HG02973 (cell line): ENCODE measurements around the gene BIN1.

Source experiments
- ATAC-seq: cut with Tn5 transposase; IDR thresholded peaks from one replicate; pipeline ENCODE4 v1.9.1; 2021; ENCODE audit warnings: moderate library complexity; ENCODE audit not compliant: unreplicated experiment

The BIN1 gene

DNA sequence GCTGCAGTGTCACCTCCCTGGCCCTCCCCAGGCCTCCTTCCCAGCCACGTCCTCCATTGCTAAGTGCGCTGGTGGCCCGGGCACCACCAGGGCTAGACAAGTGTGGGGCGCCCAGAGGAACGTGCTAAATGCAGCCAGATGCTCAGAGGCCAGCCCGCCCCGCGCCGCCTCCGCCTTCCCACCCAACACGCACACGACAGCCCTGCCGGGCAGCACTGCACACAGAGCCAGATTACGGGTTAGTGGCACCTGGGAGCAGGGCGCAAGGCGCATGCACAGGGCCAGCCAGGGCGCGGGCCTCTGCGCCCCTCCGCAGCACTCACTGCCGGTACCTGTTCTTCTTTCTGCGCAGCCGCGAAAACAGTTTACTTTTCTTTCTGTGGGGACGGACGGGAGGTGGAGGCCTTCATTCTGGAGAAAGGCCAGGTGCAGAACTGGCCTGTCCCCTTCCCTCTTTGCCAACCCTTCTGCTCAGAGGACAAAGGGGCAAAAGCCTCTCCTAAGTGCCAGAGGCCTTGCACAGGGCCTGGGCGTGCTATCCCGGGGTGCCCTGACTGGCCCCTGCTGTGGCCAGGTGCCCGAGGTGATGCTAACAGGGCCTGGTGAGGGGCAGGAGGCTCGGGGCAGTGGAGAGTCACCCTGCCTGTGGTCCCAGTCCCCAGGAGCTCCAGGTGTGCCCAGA lies 46.5 kb downstream of the BIN1 start:
- ATAC-seq = no peak

DNA sequence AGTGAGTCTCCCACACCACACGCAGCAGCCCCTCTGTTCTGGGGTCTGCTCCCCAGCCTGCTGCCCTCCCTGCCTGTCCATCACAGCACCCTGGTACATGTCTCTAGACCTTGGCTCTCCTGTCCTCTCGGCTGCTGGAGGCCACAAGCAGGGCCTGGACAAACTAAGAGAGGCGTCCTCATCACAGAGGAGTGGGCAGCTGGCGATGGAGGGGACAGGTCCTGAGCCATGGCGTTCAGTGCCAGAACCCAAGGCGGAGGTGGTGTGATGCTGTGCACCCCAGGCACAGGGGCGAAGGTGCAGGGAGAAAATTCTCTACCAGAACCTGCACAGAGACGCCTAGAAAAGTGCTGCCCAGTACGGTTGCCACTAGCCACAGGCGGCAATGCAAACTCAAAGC lies 47.4 kb downstream of the BIN1 start:
- ATAC-seq = no peak

- ATAC-seq = no peak
Observed at GRCh38 chr2:127058954-127059252, 48.1 kb downstream of the BIN1 start.

GRCh38 chr2:127058246-127058953 lies 48.6 kb downstream of the BIN1 start:
- ATAC-seq = no peak

DNA sequence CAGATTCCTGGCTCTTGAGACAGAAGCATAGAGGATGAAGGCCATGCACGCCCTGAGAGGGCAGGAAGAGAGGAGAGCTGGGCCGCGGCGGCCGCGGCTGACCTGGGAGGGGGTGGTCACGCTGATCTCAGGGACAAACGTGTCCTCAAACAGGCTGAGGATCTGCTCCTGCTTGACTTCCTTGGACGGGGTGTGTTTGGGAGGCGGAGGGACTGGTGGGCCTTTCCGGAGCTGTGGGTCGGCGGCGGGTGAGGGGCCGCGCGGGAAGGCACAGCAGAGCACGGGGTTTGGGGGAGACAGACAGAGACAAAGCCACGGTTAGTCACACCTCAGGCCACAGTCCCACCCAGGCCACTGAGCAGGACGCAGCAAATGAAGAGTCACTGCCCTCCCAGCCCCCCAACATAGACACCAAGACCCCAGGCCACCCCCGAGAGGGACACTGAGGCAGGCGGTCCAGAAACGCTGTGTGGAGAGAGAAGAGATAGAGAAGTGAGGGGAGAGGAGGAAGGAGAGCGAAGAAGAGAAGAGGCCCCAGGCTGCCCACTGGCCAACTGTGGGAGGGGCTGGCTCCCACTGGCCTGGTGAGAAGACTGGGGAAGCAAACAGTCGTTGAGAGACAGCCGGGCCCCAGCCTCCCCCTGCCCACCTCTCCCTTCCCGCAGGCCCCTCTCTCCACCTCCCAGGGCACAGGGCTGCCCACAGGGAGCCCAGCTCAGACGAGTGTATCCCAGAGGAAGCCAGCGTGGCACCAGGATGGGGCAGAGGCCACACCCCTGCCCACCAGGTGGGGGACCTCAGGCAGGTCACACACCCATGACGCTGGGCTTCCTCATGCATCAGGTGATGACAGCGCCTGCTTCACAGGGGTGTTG lies 49.3 kb downstream of the BIN1 start:
- no peak for ATAC-seq

DNA sequence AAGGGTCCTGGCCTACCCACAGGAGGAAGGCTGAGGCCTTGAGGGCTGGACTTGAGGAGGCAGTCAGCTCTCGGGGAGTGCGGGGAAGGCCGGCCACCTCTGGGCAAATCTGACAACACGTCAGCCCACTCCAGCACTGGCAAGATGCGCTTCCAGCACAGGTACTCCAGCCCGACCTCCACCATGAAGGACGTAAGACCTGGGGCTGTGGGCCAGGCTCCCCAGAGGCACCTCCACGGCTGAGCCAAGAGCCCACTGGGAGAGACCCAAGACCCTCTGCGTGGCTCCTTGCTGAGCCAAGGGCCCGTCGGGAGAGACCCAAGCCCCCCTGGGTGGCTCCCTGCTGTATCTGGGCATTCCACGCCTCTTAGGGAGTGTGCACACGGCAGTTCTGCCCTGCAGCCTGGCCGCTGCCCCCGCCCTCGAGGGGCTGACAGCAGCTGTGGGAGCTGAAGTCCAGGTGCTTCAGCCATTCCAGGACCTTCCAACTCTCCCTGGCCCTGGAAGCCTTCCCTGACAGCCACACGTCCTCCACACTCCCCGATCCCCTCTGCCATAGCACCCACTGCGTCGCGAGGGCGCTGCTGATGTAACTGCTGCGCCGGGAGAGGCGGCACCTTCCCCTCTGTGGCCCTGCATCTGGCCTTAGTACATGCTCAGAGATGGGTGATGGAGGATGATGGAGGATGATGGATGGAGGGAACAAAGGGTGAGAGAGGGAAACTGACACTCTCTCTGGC lies 50.2 kb downstream of the BIN1 start:
- ATAC-seq = no peak

- no peak for ATAC-seq
Observed at GRCh38 chr2:127056086-127056485, 50.9 kb downstream of the BIN1 start.

DNA sequence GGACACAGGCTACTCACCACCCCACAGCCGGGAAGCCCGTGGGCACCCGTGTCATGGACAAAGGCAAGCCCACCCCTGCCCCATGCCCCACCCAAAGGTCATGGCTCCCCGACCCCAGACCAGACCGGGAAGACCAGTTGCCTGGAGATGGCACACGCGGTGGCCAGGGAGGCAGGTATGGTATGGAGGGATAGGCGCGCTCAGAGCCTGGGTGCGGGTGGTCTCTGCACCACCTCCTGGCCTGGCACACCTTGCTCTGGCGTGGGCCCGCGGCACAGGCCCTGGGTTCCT lies 51.2 kb downstream of the BIN1 start:
- no peak for ATAC-seq

GRCh38 chr2:127054996-127055785 lies 51.8 kb downstream of the BIN1 start:
- no peak for ATAC-seq

- no peak for ATAC-seq
Observed at GRCh38 chr2:127054604-127054930, 52.4 kb downstream of the BIN1 start.

- no peak for ATAC-seq
Observed at GRCh38 chr2:127053731-127054603, 53.0 kb downstream of the BIN1 start.

DNA sequence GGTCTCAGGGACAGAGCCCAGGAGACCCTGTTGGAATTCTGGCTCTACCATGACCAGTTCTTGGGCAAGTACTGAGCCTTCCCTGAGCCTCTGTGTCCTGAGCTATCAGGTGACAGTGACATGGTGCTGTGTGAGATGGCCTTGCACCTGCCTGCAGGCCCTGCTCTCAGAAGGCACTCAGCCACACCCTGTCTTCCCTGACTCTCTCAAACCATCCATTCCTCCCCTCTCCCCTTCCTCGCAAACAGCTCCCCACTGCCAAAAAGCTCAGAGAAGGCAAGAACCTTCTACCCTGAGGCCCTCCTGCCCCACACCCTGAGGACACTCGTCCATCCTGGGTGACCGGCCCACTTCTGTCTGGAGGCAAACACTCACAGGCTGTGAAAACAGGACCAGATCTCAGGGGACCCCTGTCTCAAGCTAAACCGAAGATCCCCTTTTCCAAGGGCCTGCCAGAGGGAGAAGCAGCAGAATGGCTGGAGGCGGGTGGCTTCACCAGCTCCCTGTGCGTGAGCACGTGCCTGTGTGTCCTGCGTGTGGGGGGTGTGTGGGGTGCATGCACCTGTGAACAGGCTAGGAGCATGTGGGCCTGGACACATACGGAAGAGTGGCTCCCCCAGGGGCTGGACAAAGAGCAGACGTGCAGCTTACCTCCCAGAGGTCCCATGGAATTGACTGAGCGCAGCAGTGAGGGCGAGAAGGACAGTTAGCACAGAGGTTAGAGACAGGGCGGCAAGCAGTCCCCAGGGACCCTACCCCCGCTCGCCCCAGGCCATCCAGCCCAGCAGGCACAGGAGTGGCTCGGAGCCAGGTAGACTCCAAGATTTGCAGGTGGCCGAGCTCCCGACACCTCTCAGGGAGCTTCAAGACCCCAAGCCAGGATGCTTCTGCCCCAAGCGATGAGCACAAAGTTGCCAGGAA lies 53.9 kb downstream of the BIN1 start:
- ATAC-seq = no peak

GRCh38 chr2:127052057-127052770 lies 54.7 kb downstream of the BIN1 start:
- no peak for ATAC-seq

DNA sequence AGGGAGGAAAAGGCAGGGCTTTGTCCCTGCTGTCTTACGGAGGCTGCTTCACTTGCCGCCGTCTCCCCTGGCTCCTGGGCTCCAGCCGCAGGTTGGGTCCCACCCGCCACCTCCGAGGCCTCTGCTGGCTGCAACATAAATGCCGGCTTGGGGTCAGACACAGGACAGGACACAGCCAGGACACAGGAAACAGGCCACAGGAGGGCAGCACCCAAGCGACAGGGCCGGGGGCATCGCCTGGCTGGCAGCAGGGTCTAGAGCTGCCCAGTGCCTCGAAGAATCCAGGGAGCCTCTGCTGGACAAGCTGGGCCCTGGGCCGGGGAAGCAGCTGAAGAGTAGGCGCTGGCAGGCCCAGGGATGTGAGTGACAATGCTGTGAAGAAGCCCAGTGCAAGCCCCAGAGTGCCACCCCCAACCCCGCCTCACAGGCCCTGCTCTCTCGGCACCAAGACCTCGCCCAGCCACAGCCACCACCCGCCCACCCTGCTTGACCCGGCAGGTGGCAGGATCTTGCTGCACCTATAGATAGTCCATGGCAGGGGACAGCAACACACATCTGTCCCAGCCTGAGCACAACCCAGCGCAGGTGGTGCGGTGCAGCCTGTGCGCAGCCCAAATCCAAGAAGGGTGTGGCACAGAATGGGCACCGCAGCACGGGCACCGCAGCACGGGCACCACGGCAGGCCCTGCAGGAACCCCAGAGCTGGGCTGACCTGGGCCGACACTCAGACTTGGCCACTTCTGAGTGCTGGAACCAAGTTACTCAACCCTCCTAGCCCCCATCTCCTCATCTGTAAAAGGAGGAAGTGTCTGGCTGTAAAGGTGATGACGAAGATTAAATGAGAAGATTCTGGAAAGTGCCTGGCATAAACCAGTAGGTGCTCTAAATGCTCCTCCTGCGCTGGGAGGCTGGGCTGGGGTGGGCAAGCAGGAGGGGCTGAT lies 55.6 kb downstream of the BIN1 start:
- no peak for ATAC-seq

- ATAC-seq = no peak
Observed at GRCh38 chr2:127050803-127051115, 56.2 kb downstream of the BIN1 start.

GRCh38 chr2:127049927-127050802 lies 56.8 kb downstream of the BIN1 start:
- peak; percentile 53 for ATAC-seq
